CD4-positive, alpha-beta T cell treated with Interleukin-1 beta for 1 hour (primary cell): ENCODE data around the gene CHD8.
"Not testable (repeated sequence)": the region's sequence is repeated elsewhere in the genome, so short reads cannot be mapped to it uniquely, and the experiment has no call there.

Source experiments
- DNase-seq, 2 donors: peaks; one replicate each; pipeline ENCODE4 v3.0.0-alpha.2; 2020 to 2022

Gene CHD8

GRCh38 chr14:21455912-21456667 lies at the start of gene CHD8:
Gene CHD8, minus strand, starts transcription at chr14:21456123. Its CDS starts 24,480 bp downstream, at chr14:21431643.
- peak; percentile 99 to 100 for DNase-seq

GRCh38 chr14:21505012-21505553 lies 49.2 kb upstream of the CHD8 start:
- peak in 1 of 2 donors; percentile 32 for DNase-seq

DNA sequence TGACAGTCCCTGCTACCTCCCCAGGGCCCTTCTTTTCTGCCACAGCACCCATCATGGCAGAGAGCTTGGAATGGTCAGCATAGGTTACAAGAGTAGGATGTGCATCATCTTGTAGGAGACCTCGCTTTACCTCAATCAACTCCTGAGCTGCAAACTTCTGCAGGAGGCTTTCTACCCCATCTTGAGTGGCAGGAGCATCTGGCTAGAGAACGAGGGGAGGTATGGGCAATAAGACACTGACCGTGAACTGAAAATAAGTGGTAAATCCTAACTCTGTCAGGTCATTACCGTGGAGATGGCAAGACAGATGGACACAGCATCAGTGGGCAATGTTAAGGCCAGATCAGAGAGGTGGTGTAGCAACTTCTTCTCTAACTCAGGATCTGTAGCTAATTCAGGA lies 47.5 kb upstream of the CHD8 start:
- DNase-seq = no peak

DNA sequence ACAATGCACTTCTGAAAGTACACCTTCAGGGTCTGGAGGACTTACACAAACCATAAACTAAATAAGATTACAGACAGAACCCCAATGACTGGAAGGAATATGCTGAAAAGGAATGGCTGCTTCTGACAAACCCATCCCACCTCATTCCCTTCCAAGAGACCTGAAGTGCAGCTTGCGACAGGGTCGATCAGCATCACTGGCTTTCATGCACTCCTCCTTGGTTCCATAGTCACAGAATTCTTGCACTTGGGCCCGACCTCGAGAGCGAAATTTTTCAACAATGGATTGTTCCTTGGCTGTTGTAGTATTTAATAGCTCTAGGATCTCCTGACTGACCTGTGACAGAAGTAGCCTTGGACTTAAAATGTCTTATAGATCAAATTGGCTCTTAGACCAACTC lies 45.6 kb upstream of the CHD8 start:
- no peak for DNase-seq

DNA sequence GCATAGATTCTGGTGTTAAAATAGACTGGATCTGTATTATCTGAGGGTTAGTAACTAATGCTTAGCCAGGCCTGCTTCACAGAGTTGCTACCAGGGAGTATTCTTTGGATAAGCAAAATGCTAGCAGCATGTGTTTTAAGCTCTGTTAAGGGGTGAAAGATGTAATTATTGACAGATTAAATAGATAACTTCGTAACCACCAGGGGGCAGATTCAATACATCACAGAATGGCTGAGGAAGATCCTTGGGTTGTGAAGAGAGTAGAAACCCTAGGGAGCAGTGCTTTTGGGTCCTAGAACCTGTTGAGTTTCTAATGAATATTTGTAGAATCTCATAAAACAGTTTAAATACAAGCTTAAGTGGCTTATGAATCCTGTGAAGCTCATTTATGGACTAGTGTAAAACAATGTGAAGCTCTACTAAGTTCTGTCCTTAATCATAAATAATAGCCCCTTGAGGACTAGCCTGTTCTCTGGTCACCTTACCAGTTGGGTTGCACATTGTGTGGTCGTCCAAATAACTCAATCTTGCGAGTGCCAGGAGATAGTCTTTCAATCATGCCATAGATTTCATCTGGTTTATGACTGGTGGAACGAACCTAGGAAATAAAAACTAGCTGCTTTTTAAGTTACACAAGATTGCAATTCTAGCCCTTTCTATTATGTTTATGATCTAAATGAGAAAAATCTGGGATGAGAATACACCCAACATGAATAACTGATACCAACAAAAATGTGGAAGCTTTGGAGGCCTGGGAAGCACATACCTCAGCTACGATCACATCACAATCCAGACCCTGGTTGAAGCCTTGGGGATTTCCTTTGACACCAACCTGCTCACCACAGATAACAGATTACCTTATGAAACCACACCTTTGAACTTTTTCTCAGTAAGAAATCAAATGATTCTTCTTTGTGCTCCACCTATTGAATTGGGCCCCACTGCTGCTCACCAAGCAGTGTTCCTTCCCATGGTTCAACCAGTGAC lies 42.9 kb upstream of the CHD8 start:
- peak in 1 of 2 donors; percentile 71 for DNase-seq

DNA sequence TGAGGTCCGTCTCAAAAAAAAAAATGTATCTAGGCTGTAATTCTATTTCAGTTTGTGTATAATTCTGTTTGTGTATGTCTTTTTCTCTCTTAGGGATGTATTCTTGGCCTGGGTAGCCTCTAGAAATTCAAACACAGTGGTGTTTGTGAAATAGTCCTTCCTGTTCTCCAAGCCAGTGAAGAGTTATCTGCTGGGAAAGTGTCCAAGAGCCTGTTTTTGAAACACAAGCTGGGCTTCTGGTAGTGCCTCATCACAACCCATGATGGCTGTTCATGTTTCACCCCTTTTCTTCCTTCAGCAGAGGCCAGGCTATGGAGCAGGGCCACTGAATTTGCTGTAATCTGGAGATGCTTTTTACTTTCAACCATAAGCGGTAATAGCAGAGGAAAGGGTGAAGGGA lies 40.5 kb upstream of the CHD8 start:
- no peak for DNase-seq

DNA sequence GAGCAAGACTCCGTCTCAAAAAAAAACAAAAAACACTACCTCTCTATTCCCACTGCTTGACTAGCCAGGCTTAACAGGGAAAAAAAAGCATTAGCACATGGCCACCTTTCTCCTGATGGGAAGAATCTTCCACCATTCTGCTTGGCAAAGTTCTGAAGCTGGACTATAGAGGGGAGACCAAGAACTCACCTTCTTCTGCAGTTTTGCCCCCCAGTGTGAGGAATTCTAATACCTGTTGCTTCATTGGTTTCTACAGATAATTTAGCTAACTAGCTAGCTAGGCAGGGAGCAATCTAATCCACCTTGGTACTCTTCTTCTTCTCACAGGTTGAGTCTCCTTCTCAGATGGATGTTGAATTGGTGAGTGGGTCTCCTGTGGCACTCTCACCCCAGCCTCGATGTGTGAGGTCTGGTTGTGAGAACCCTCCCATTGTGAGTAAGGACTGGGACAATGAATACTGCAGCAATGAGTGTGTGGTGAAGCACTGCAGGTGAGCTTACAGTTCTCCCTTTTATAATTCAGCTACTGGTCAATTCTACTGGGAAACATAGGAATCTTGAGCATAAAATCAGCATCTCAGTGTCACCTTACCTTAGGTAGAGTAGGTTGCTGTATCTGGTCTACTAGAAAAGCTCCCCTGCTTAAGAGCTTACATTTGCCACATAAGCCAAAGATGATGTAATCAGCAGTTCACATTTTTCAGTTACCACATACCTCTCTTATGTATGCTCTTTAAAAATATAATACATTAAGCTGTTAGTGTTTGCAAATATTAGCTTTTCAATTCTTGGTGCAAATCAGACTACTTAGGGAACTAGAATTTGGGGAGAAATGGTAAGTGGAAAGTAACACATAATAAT lies 39.2 kb upstream of the CHD8 start:
- no peak for DNase-seq

- DNase-seq = no peak
These were observed 30.7 kb upstream of the CHD8 start for GRCh38 chr14:21486640-21487087.

DNA sequence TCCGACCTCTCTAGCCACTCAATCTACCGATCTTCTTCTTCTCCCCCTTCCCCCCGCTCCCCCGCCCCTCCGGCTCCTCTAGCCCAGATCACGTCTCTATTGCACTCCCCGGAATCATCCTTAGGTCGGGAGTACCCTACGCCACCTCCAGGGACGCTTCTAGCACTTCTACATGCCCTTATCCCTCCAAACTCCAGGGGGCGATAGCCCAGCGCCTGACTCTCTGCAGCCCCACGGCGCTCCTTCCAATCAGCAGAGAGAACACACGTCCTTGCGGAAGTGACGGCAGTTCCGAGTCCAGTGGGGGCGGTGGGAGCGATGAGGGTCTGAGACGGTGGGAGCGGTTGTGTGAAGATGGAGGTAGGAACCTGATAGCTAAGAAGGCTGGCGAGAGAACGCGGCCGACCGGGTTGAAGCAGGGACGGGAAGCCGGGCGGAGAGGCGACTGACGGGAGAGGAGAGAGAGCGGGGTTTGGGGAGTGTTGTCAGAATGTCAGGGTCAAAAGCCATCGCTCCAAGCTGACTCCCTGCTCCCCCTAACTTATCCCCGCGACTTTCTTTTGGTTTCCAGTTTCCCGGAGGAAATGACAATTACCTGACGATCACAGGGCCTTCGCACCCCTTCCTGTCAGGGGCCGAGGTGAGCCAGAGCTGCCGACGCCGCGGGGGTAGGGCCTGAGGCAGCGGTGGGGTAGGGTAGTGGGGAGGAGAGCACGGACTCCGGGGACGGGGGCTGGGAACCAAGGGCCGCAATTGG lies 21.2 kb upstream of the CHD8 start, which contains the start of the genes RAB2B and TOX4:
Gene RAB2B, minus strand, starts transcription at position 35 of the 757 bp plus-strand sequence. CDS start 87 bp downstream, outside the sequence.
Gene TOX4, plus strand, starts transcription at position 271 of the 757 bp plus-strand sequence. Its CDS starts 84 bp downstream, at position 355.
- DNase-seq = peak; percentile 98 to 99

- no peak for DNase-seq
These were observed 20.6 kb upstream of the CHD8 start for GRCh38 chr14:21476523-21476924.

DNA sequence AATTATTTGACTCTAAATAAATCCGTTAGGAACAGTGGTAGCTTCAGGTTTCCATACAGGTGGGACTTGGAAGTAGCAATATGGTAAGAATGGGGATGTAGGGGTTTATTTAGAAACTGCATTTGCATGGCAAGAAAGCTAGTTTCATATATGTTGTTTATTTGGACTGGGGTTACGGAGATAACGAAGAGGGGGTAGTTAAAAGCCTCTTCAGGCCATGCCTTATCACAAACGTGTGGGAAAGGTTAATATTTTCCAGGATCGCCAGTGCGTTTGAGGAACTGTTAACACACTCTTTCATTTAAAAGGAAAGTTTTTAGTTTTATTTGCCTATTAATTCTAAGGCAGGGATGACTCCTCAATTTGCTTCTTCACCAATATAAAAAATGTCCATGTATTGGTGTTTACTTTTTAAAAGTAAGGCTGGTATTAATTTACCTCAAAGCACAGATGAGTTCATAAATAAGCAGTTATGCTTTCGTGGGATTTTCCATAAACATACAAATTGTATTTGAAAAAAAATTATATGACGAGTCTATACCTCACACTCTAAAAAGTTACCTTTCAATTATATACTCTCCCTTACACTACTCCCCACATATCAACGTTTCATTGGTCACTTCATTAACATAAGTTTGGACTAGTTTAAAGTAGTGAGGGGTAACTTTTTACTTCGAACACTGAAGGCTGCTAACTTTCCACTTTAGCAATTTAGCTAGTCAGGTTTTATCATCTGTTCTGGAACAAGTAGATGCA lies 20.0 kb upstream of the CHD8 start:
- no peak for DNase-seq

DNA sequence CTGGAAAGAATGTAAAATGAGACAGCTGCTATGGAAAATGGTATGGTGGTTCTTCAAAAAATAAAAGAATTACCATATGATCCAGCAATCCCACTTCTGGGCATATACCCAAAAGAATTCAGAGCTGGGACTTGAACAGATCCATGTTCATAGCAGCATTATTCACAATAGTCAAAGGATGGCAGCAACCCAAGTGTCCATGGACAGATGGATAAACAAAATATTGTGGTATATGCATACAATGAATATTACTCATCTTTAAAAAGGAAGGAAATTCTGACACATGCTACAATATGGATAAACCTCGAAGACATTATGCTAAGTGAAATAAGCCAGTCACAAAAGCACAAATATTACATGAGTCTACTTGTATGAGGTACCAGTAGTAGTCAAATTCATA lies 11.7 kb upstream of the CHD8 start:
- no peak for DNase-seq

- no peak for DNase-seq
These were observed 371 bp downstream of the CHD8 start for GRCh38 chr14:21455592-21455911.

- peak; percentile 4 to 51 for DNase-seq
These were observed 929 bp downstream of the CHD8 start for GRCh38 chr14:21454843-21455544.

GRCh38 chr14:21449899-21450216 lies 6.1 kb downstream of the CHD8 start:
- no peak for DNase-seq

GRCh38 chr14:21442657-21443056 lies 13.3 kb downstream of the CHD8 start:
- not testable (repeated sequence) for DNase-seq

DNA sequence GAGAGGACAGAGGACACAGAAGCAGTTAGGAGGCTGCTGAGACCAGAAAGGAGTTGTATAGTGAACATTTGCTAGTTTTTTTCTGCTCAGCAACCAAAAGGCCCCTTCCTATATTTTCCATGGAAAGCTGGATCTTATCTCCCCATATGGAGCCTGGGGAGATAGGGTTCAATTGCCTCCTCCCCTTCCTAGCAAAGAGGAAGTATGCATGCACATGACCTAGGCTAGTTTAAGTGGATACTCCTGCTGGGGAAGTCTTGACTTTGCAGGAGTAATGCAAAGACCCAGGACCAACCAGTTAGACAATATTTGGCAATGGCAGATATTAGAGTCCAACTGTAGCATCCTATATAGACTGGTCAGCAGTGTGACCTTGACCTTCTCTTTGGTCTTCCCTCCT lies 15.1 kb downstream of the CHD8 start:
- no peak for DNase-seq

DNA sequence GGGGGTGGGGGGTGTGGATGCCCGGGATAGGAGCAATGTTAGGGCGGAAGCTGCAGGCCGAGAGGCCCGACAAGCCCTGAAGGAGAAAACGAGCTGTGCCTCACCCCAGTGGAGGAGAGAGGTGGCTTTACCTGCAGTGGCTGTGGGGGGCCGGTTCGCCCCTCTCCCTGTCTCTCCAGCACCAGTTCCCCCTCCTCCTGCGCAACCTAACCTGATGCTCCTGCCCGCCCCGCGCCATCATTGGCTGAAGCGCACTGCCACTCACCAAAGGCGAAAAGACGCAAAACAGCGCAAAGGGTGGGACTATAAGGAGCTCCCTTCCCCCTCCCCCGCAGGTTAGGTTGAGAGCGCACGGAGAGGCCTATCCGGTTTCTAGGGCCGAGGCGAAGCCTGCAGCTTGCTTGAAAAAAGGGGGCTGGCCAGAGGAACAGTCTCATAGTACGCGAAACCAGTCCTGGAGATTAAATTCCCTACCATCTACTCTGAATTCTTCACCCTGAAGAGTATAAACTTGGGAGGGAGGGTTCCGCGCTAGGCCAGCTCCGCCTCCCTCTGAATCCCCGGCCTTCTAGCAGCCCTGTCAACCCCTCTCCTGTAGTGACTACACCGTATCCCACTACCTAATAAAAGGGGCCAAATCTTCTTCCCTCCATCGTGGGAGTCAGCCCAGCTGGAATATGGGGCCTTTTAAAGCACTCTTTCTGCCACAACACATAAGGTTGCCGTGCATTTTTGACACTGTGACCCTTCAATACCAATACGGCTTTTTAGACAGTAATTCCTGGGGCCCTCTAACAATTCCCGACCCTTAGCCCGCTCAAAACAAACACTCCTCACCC lies 18.6 kb downstream of the CHD8 start:
- DNase-seq = peak; percentile 98 to 99

DNA sequence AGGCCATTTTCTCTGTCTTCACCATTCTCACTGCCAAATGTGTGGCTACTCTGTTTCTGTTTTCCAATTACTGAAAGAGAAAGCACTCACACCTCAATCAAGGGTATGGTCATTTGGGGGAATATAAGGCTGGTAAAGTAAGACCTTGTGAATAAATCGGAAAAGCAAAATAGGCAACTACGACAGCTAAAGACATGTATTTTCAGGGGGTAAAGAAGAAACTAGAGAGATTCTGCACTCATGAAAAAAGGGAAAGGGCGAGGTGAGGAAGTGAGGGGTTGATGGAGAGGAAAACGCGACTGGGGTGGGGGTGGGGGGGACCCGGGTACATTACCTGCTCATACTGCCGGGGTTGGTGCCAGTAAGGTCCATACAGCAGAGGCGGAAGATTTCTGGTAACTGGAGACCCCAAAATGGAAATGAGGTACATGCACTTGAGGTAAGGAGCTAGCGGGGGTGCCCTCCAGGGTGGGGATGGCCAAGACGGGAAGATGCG lies 19.3 kb downstream of the CHD8 start:
- no peak for DNase-seq
